ES-I3 (cell line): ENCODE data around the gene B3GNT5.
"Not testable (repeated sequence)": the region's sequence is repeated elsewhere in the genome, so short reads cannot be mapped to it uniquely, and the experiment has no call there.

Source experiments
- H3K36me3 ChIP-seq: 2 replicates; pipeline ENCODE4 v1.6.1; 2013; ENCODE audit warnings: mild to moderate bottlenecking, low read length, control low read depth, moderate library complexity; ENCODE audit not compliant: insufficient read depth
- H3K4me1 ChIP-seq: 2 replicates; pipeline ENCODE4 v1.6.1; 2013; ENCODE audit warnings: mild to moderate bottlenecking, control low read depth, low read length; ENCODE audit not compliant: insufficient read depth
- H3K9ac ChIP-seq: 2 replicates; pipeline ENCODE4 v1.6.1; 2013; ENCODE audit warnings: low read depth, mild to moderate bottlenecking, low read length, moderate library complexity
- H3K9me3 ChIP-seq: 2 replicates; pipeline ENCODE4 v1.6.1; 2013; ENCODE audit warnings: mild to moderate bottlenecking, low read length, moderate library complexity; ENCODE audit not compliant: control insufficient read depth, insufficient read depth

The B3GNT5 gene

DNA sequence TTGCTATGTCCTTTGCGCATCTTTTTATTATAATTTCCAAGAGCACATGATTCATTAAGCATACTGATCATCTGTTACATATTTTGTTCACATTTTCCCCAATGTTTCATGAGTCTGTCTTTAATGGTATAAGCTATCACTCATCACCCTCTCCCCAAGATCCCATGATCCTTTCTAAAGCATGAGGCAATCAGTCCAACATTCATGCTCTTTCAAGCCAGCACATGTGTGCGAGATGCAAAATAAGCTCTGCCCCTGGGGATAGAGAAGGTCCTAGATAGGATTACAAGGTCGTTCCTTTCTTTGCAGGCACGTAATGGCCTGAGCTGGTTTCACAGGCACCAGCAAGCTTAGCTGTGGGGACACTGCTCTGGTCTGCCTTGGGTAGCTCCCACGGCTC, 32.2 kb upstream of the B3GNT5 start:
- Histone ChIP-seq H3K4me1 (no peaks in the 10 kb centered on the region), H3K9me3 (no peaks in the 10 kb centered on the region)

GRCh38 chr3:183222631-183223235, 30.3 kb upstream of the B3GNT5 start:
- H3K36me3 ChIP-seq: no peaks in the 10 kb centered on the region
- no peaks in the 10 kb centered on the region for H3K9me3 ChIP-seq
- no peaks in the 10 kb centered on the region for H3K4me1 ChIP-seq
- no peak overlapping the region for H3K9ac ChIP-seq

More for the DNA sequence above, 32.2 kb upstream of the B3GNT5 start:
- Histone ChIP-seq H3K36me3 (no peaks in the 10 kb centered on the region), H3K9ac (no peak overlapping the region)

DNA sequence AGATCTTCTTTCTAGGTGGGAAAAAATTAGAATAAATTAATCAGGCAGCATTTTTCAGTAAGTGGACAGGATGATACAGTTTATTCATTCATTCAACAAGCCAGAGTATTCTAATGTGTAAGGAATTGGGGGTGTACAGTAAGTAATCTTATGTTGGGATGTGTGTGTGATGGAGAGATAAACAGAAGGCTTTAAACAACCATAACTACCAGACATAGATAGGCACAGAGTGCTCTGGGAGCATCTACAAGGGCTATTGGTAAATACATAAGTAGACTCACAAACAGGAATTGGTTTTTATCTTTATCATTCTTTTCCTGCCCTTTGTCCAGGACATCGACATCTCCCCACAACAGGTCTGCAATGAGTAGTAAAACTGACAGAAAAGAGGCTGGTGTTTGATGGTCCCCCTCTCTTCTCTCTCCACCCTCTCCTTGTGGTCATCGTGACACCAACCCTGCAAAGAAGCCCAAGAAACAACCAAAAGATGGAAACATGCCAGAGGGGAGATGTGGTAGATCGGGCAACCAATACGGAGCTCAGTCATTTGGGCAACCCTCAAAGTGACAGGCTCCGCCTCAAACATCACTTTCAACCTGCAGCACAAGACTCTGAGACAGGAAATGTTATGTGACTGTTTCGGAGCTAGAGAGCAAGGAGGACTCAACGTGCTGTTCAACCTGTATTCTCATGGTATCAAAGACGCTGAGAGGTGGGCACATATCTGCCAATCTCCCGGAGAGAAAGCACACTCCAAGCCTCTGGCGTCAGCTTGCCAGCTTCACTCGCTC, 28.7 kb upstream of the B3GNT5 start:
- Histone ChIP-seq H3K36me3 (no peaks in the 10 kb centered on the region), H3K9me3 (no peaks in the 10 kb centered on the region), H3K9ac (no peak overlapping the region), H3K4me1 (no peaks in the 10 kb centered on the region)

DNA sequence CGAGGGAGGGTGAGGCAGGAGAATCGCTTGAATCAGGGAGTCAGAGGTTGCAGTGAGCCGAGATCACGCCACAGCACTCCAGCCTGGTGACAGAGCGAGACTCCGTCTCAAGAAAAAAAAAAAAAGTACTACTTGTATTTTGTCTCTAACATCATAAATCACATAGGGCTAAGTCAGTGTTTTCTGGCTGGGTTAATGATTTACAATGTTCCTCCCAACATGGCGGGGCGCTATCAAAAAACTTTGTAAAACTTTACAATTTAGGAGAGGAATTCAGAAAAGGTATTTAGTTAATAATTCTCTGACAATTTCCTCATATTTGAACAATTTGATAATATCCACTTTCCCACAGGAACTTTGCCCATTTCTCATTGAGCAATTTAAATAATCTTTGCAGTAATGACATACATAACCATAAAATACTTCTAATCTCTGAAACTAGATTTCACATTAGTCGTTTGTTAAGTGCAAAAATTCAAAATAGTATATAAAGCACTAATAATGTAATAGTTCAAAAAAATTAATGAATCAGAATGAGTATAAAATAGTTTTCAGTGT, 26.6 kb upstream of the B3GNT5 start:
- Histone ChIP-seq H3K36me3 (no peaks in the 10 kb centered on the region), H3K9ac (no peak overlapping the region), H3K9me3 (no peaks in the 10 kb centered on the region), H3K4me1 (no peaks in the 10 kb centered on the region)

DNA sequence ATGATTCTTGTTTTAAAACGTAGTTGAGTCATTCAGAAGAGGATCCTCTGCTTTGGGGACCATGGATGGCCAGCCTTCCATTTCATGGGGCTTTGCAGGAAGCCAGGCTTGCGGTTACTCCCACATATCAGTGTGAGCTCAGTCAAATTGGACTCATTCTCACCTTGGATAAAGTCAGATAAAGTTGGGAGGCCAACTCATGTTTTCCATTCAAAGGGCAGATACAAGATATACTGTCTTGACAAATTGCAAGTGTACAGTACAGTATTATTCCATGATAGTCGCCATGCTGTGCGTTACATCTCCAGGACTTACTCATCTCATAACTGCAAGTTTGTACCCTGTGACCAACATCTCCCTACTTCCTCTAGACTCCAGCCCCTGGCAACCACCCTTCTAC, 25.5 kb upstream of the B3GNT5 start:
- Histone ChIP-seq H3K9ac (no peak overlapping the region), H3K4me1 (no peaks in the 10 kb centered on the region), H3K9me3 (no peaks in the 10 kb centered on the region), H3K36me3 (no peaks in the 10 kb centered on the region)

DNA sequence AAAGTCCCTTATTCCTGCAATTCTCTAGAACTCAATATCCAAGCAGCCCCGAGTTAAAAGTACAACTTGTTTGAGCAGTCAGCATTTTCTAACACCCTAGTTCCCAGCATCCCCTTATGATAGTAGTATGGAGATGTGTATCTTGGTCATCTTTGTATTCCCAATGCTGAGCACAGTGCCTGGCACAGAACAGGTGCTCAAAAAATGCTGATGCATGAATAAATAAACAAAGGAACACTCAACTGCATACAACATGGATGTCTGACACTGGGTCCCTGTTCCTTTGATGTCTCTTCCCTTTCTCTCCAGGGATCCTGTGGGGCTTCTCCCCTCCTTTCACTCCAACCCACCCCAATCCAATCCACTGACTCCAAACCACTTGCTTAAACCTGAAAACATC, 23.9 kb upstream of the B3GNT5 start:
- Histone ChIP-seq H3K9ac (no peak overlapping the region), H3K4me1 (no peaks in the 10 kb centered on the region), H3K36me3 (no peaks in the 10 kb centered on the region), H3K9me3 (no peaks in the 10 kb centered on the region)

DNA sequence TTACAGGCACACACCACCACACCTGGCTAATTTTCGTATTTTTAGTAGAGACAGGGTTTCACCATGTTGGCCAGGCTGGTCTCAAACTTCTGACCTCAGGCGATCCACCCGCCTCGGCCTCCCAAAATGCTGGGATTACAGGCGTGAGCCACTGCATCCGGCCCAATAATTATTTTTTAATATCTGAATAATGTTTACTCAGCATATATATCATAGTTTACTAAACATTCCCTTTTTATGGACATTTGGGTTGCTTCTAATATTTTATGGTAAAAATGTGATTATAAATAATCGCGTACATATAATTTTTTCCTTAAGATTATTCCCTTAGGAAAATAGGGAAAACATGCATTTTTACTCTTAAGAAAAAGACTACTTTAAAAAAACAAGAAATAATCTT, 22.8 kb upstream of the B3GNT5 start:
- H3K36me3 ChIP-seq, H3K4me1 ChIP-seq, H3K9ac ChIP-seq, H3K9me3 ChIP-seq: not testable (repeated sequence)

DNA sequence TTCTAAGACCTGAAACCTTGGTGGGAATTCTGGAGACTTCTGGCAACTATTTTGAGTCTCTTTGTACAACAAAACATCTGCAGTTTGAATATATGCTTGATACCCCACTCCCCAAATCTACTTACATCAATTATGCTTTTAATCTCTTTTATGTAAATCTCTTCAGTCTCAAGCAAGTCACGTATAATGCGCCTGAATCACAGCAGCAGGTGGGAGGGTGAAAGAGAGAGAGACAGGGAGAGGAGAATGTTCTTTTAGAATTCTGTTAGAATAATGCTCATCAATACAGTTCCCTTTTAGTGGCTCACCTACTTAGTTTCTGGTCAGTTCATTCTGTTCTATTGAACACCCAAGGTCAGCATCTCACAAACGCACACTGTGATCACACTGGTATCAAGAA, 22.2 kb upstream of the B3GNT5 start:
- Histone ChIP-seq H3K9me3 (no peaks in the 10 kb centered on the region), H3K4me1 (no peaks in the 10 kb centered on the region), H3K36me3 (no peaks in the 10 kb centered on the region), H3K9ac (no peak overlapping the region)

- H3K9ac ChIP-seq: no peak overlapping the region
- H3K4me1 ChIP-seq: no peaks in the 10 kb centered on the region
- H3K36me3 ChIP-seq: no peaks in the 10 kb centered on the region
- no peaks in the 10 kb centered on the region for H3K9me3 ChIP-seq
Measured at GRCh38 chr3:183233966-183234365, 19.1 kb upstream of the B3GNT5 start.

DNA sequence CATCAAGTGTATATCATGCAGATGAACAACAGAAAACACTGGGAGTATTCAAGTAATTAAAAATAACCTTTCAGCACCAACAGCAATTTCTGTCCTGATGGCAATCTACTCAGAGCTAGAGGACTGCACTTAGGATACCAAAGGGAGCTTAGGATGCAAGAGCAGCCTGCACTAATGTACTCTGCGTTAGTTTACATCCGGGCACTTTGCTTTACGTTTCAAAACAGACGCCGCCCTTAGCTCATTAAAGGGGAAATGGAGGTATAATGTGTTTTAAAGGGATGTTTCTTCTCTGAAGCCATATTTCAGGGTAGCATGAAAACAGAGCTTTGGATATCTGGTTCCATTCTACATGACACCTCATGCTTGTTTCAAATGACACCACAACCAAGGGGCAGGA, 14.0 kb upstream of the B3GNT5 start:
- no peaks in the 10 kb centered on the region for H3K4me1 ChIP-seq
- H3K9ac ChIP-seq: no peak overlapping the region
- no peaks in the 10 kb centered on the region for H3K36me3 ChIP-seq
- peaks cover 11% of the 10 kb centered on the region for H3K9me3 ChIP-seq

DNA sequence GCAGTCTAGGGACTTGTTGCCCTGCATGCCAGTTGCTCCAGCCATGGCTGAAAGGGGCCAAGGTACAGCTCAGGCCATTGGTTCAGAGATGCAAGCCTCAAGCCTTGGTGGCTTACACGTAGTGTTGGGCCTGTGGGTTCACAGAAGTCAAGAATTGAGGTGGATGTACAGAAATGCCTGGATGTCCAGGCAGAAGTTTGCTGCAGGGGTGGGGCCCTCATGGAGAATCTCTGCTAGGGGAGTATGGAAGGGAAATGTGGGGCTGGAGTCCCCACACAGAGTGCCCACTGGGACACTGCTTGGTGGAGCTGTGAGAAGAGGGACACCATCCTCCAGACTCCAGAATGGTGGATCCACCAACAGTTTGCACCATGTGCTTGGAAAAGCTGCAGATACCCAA, 10.6 kb upstream of the B3GNT5 start:
- Histone ChIP-seq H3K36me3 (no peaks in the 10 kb centered on the region), H3K4me1 (peaks cover 5% of the 10 kb centered on the region; the same call in 1 of the 2 replicates), H3K9ac (no peak overlapping the region), H3K9me3 (peaks cover 11% of the 10 kb centered on the region)

DNA sequence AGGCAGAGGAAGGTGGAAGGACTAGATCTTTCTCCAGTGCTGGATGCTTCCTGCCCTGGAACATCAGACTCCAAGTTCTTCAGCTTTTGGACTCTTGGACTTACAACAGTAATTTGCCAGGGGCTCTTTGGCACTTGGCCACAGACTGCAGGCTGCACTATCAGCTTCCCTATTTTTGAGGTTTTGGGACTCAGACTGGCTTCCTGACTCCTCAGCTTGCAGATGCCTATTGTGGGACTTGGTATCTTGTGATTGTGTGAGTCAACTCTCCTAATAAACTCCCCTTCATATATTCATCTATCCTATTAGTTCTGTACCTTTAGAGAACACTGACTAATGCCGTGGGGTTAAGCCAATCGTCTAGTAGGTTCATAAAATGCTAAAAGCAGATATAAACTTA, 8.8 kb upstream of the B3GNT5 start:
- Histone ChIP-seq H3K4me1 (peaks cover 12% of the 10 kb centered on the region), H3K9me3 (peaks cover 11% of the 10 kb centered on the region), H3K36me3 (no peaks in the 10 kb centered on the region), H3K9ac (no peak overlapping the region)

DNA sequence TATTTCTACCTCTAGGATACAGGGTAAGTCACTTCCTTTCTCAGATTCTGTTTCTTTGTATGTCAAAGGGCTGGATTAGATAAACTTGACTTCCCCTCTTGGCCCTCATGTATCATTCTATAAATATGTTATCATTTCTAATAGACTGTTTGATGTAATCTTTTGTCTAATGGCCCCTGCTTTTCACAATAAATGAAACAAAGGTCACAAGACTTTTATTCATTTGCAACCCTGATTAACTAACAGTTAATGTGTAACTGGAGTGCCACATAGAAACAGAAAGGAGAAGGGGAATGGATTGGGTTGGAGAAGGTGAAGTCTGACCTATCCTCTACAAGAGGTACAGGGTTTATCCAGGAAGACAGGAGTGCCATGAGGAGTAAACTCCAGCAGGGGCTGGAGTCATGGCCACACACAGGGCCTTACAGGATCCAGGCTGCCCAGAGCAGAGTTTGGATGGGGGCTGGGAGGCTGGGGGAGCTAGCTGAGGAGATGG, 8.0 kb upstream of the B3GNT5 start:
- H3K9me3 ChIP-seq: peaks cover 11% of the 10 kb centered on the region
- H3K9ac ChIP-seq: no peak overlapping the region
- H3K4me1 ChIP-seq: peaks cover 20% of the 10 kb centered on the region
- no peaks in the 10 kb centered on the region for H3K36me3 ChIP-seq

DNA sequence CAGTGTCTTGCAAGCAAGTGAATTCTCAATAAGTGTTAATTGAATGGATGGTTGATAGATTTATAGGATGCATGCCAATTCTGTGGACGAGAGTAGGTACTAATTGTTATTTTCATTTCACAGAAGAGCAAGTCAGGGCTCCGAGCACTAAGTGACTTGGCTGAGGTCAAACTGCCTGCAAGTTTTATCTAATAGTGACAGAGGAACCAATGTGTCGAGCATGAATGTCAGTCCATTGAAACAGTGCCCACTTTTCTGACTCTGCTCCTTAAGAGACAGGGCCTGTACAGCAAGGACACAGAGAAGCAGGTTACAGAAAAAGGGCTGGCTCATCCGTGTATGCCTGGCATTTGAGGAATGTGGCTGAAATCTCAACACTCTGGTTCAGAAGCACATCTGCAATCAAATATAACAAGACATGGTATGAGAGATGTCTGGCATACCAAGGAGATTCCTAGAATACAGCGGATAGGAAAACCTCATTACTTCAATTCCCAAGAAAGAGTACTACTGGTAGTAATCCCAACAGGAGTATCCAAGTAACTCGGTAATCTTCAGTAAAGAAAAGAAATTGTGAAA, 6.0 kb upstream of the B3GNT5 start:
- Histone ChIP-seq H3K9me3 (peaks cover 8% of the 10 kb centered on the region), H3K36me3 (no peaks in the 10 kb centered on the region), H3K9ac (no peak overlapping the region), H3K4me1 (peaks cover 21% of the 10 kb centered on the region)
